Lower lobe of right lung (tissue), 2 donors: ENCODE measurements around the gene GSC2. TPM values are rescaled to one million over a fixed set of nuclear protein-coding genes. Genes with fewer than 3 reads are reported as not detected.

Experiments used
- ATAC-seq, 2 donors: fragments of 200-7000 bp; cut with Tn5 transposase; one replicate each; pipeline ENCODE4 v1.9.1; 2020 to 2022; ENCODE audit warnings: mild to moderate bottlenecking in 2 of 2, moderate library complexity in 2 of 2
- DNase-seq: peaks from one replicate; pipeline ENCODE4 v3.0.0-alpha.2; 2020
- H3K27ac ChIP-seq: fragments of 200-600 bp; one replicate; pipeline ENCODE4 v1.8.0; 2022
- H3K27me3 ChIP-seq: fragments of 200-600 bp; one replicate; pipeline ENCODE4 v1.8.0; 2022; ENCODE audit warnings: low read depth
- H3K36me3 ChIP-seq: fragments of 200-600 bp; one replicate; pipeline ENCODE4 v1.8.0; 2022; ENCODE audit warnings: mild to moderate bottlenecking
- H3K4me1 ChIP-seq: fragments of 200-600 bp; one replicate; pipeline ENCODE4 v1.8.0; 2022
- H3K4me3 ChIP-seq: fragments of 200-600 bp; one replicate; pipeline ENCODE4 v1.8.0; 2022; ENCODE audit warnings: mild to moderate bottlenecking
- H3K9me3 ChIP-seq: fragments of 200-600 bp; one replicate; pipeline ENCODE4 v1.8.0; 2022
- intact Hi-C: fragments of 100-400 bp; cut with DNase I; formaldehyde crosslinking; loops from one replicate; pipeline ENCODE4 v1.11.0; 2022
- total RNA-seq: library from RNA; stranded (reverse); fragmentation: NEBNext Ultra II Directional; extraction: Animal tissue kit (Norgen Biotek cat#: 25700); gene quantifications from one replicate; pipeline ENCODE4 v1.2.1, GENCODE V29; 2021
- TF ChIP-seq, protein P1 (sequence below): fragments of 200-600 bp; IDR thresholded peaks from one replicate; pipeline ENCODE4 v1.8.0; 2022; ENCODE audit warnings: antibody characterized with exemption, mild to moderate bottlenecking
- donor health status: DM: no; HTN: yes; CAD: no; lungs with severe emphysema.

Gene GSC2
- total RNA-seq, 1 donor from 2014 or later, result not detected

DNA sequence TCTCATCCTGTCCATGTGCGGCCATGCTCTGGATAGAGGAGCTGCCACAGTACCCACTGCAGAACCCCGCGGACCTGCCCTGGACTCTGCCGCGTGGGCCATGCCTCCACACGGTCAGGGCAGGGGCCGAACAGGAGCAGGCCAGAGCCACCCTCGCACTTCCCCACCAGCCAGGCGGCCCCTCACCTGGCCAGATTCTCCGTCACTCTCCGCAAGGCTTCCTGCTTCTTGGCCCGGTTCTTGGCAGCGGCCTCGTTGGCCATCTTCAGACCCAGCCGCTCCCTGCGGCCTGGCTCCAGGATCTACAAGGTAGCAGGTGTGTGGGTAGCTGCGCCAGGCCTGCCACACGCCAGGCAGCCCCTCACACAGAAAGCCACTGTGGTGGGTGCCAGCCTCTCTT, 15.2 kb downstream of the GSC2 start:
- intact Hi-C loops, result no loop called here
- H3K9me3 ChIP-seq, result no peaks in the 10 kb centered on the region
- no peak overlapping the region for H3K27ac ChIP-seq
- no peak overlapping the region for H3K4me3 ChIP-seq
- no peaks in the 10 kb centered on the region for H3K27me3 ChIP-seq
- H3K4me1 ChIP-seq, result no peaks in the 10 kb centered on the region
- peaks cover 73% of the 10 kb centered on the region for H3K36me3 ChIP-seq
- TF ChIP-seq, protein P1, sequence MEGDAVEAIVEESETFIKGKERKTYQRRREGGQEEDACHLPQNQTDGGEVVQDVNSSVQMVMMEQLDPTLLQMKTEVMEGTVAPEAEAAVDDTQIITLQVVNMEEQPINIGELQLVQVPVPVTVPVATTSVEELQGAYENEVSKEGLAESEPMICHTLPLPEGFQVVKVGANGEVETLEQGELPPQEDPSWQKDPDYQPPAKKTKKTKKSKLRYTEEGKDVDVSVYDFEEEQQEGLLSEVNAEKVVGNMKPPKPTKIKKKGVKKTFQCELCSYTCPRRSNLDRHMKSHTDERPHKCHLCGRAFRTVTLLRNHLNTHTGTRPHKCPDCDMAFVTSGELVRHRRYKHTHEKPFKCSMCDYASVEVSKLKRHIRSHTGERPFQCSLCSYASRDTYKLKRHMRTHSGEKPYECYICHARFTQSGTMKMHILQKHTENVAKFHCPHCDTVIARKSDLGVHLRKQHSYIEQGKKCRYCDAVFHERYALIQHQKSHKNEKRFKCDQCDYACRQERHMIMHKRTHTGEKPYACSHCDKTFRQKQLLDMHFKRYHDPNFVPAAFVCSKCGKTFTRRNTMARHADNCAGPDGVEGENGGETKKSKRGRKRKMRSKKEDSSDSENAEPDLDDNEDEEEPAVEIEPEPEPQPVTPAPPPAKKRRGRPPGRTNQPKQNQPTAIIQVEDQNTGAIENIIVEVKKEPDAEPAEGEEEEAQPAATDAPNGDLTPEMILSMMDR, result no peak
- no peak for DNase-seq
- no peak for ATAC-seq

DNA sequence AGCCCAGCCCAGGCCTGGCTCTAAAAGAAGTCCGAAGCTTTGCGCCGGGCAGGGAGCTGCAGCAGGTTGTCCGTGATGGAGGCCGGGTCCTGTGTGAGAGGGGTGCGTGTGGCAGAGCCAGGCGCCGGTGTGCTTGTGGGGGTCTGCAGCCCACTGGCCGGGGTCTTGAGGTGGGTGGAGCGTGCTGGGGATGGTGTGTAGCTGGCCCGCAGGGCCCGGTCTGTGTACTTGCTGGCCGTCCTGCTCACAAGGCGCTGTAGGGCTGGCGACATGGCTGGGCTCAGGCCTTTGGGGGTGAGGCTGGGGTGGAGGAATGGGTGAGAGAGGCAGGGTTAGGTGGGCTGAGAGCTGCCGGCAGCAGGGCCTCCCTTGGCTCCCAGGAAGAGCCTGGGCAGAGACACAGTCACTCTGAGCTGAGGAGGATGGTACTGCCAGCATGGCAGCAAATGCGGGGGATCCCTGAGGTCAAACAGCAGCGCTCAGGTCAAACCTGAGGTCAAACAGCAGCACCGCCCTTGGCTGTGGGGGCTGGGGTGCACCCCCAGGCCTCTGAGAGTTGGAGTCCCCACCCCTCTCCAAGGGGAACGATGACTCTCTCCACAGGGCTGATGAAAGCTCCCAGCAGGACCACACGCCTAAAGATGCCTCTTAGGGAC, 15.8 kb downstream of the GSC2 start:
- no peaks in the 10 kb centered on the region for H3K4me1 ChIP-seq
- H3K9me3 ChIP-seq, result no peaks in the 10 kb centered on the region
- ATAC-seq (no peak), DNase-seq (no peak)
- intact Hi-C loops, result no loop called here
- TF ChIP-seq, protein P1, result no peak
- no peak overlapping the region for H3K27ac ChIP-seq
- H3K36me3 ChIP-seq, result peaks cover 67% of the 10 kb centered on the region
- no peak overlapping the region for H3K4me3 ChIP-seq
- H3K27me3 ChIP-seq, result no peaks in the 10 kb centered on the region

DNA sequence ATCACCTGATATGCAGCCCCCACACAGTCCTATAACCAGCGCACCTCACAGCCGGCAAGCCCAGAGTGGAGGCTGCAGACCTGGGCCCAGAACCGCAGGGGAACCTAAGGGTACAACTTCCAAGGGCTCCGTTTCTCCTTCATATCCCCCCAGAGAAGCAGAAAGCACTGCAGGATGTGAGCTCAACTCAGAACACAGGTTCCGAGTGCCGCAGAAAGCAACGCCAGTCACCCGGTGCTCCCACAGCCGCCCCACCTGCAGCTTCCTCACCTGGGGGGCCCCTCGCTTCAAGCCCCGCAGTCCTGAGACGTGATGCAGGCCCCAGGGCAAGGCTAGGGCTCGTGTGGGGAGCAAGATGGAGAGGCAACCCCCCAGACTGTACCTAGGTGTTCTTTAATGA, 16.5 kb downstream of the GSC2 start:
- ATAC-seq (no peak), DNase-seq (no peak)
- Histone ChIP-seq H3K36me3 (peaks cover 60% of the 10 kb centered on the region), H3K27me3 (no peaks in the 10 kb centered on the region), H3K4me1 (no peaks in the 10 kb centered on the region), H3K9me3 (no peaks in the 10 kb centered on the region), H3K27ac (no peak overlapping the region), H3K4me3 (no peak overlapping the region)
- TF ChIP-seq, protein P1, result no peak
- intact Hi-C loops, result no loop called here

DNA sequence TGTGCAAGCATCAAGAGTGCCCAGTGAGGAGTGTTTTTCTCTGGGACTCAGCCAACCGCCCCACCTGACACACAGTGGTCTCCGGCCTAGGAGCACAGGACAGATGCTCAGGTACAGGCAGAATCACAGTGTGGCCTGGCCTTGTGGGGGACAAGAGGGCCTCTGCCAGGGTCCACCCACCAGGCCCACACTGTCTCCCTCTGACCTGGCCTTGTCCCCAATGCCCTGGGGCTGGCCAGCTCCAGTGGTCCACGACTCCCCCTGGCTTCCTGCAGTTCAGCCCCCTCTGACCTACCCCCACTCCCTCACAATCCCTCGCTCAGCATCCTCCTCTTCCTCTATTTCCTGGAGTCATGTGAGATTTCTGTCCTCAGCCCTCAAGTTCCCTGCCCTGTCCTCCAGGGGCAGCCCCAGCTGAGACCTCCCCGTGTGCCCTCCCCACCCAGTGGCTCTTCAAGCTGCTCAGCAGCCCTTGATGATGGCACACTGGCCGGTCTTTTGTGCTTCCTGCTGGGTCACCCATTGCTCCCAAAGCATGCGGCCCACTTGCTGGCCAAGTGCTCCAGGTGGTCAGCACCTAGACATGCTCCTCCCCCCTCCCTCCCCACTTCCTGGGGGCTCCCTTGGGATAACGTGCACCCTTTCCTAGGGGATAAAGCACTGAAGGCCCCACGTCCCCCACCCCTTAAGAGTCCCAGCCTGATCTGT, 17.2 kb downstream of the GSC2 start:
- H3K36me3 ChIP-seq, result peaks cover 52% of the 10 kb centered on the region
- DNase-seq, result no peak
- intact Hi-C loops, result no loop called here
- no peaks in the 10 kb centered on the region for H3K9me3 ChIP-seq
- TF ChIP-seq, protein P1, result no peak
- no peak overlapping the region for H3K27ac ChIP-seq
- no peak overlapping the region for H3K4me3 ChIP-seq
- no peaks in the 10 kb centered on the region for H3K4me1 ChIP-seq
- no peak for ATAC-seq
- H3K27me3 ChIP-seq, result no peaks in the 10 kb centered on the region

DNA sequence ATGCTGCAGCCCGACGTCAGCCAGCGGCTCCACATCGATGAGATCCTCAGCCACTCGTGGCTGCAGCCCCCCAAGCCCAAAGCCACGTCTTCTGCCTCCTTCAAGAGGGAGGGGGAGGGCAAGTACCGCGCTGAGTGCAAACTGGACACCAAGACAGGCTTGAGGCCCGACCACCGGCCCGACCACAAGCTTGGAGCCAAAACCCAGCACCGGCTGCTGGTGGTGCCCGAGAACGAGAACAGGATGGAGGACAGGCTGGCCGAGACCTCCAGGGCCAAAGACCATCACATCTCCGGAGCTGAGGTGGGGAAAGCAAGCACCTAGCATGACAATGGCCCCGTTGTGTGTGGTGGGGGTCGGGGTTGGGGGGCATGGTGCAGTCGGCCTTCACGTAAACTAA, 17.9 kb downstream of the GSC2 start:
- no peak overlapping the region for H3K27ac ChIP-seq
- no peak for DNase-seq
- intact Hi-C loops, result no loop called here
- no peaks in the 10 kb centered on the region for H3K4me1 ChIP-seq
- no peaks in the 10 kb centered on the region for H3K27me3 ChIP-seq
- no peak overlapping the region for H3K4me3 ChIP-seq
- TF ChIP-seq, protein P1, result no peak
- no peak for ATAC-seq
- H3K36me3 ChIP-seq, result peaks cover 46% of the 10 kb centered on the region
- no peaks in the 10 kb centered on the region for H3K9me3 ChIP-seq
